ENCODE measurements around the gene CEP63. TPM values are rescaled to one million over a fixed set of nuclear protein-coding genes. Genes with fewer than 3 reads are reported as not detected.

The CEP63 gene
- total and polyA plus RNA-seq, 2 of the 8 experiments (the other 6 are each of a cell fraction or from before 2014, with no cell fraction given) = 5.3 to 18.2 TPM

DNA sequence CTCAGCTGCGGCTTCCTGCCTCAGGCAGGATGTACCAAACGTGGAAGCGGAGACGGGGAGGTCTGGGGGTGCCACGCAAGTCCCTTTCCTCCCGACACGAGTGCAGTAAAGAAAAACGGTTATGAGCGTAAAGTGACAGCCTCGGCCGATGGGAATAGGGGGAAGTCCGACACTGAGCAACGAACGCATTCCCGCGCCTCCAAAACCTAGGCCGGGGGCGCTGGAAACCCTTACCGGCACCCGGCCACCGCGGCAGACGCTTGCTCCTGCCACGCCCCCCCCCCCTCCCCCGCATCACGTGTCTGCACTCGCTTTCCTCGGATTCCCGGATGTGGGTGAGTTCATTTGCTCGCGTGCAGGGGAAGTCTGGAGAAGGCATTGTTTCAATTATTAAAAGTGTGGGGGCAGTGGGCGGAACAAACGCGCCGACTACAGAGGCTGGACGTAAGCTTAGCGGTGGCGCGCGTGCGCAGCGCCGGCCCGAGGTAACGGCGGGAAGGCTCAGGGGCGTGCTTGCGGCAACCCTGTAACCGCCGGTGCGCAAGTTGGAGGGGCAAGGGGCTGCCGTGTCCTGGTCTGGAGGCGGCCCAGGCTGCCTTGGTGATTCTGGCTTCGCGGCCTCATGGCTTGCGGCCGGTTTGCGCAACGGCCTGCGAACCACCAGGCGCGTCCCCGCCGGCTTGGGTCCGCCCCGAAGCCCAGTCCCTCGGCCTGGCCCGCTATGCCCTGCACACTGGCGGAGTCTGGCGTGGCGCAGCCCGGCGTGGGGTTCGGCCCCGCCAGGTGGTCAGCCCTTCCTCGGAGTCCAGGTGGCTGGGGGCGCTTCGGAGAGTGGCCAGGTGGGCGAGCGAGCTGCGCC is at the start of gene CEP63, which contains the start of gene ANAPC13 (continued):
- peak; percentile 73 for TF ChIP-seq NRF1 (IDR thresholded peaks at IDR 0.05; ENCODE audit: low read depth, low read length)
- TF ChIP-seq BACH1 (IDR thresholded peaks at IDR 0.05; ENCODE audit: low read length) = peak; percentile 17; the same call in 1 of the 2 replicates
- no peak for TF ChIP-seq SIRT6 (IDR thresholded peaks at IDR 0.05; ENCODE audit: low read length)
- no peak for TF ChIP-seq RAD21 (IDR thresholded peaks at IDR 0.05 in 1 of 2, conservative IDR thresholded peaks at IDR 0.05 in 1 of 2; ENCODE audit: low read depth in 2 of 2, low read length in 2 of 2)
- TF ChIP-seq SIX5 (IDR thresholded peaks at IDR 0.05; ENCODE audit: low read depth, low read length) = no peak; the same call in 1 of the 2 replicates
- TF ChIP-seq BCL11A (IDR thresholded peaks at IDR 0.05; ENCODE audit: low read depth in 2 of 2, low read length in 2 of 2) = no peak
- no peak for TF ChIP-seq TCF12 (IDR thresholded peaks at IDR 0.05; ENCODE audit: low read depth, low read length)
- no peak for TF ChIP-seq CHD2 (IDR thresholded peaks at IDR 0.05; ENCODE audit: low read length)
- no peak for TF ChIP-seq SRF (IDR thresholded peaks at IDR 0.05; ENCODE audit: low read depth, low read length)
- TF ChIP-seq PHF8 (conservative IDR thresholded peaks at IDR 0.05; ENCODE audit: low read depth, low read length) = peak; percentile 93
- TF ChIP-seq RXRA (IDR thresholded peaks at IDR 0.05; ENCODE audit: insufficient read depth, low read depth, low read length) = no peak
- TF ChIP-seq ASH2L (IDR thresholded peaks at IDR 0.05; ENCODE audit: low read length) = peak; percentile 91
- TF ChIP-seq SUZ12 (IDR thresholded peaks at IDR 0.05; ENCODE audit: low read length) = no peak
- TF ChIP-seq, protein P1, sequence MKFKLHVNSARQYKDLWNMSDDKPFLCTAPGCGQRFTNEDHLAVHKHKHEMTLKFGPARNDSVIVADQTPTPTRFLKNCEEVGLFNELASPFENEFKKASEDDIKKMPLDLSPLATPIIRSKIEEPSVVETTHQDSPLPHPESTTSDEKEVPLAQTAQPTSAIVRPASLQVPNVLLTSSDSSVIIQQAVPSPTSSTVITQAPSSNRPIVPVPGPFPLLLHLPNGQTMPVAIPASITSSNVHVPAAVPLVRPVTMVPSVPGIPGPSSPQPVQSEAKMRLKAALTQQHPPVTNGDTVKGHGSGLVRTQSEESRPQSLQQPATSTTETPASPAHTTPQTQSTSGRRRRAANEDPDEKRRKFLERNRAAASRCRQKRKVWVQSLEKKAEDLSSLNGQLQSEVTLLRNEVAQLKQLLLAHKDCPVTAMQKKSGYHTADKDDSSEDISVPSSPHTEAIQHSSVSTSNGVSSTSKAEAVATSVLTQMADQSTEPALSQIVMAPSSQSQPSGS (IDR thresholded peaks at IDR 0.05; ENCODE audit: low read length) = peak; percentile 49; the same call in 1 of the 2 replicates
- peak; percentile 50; the same call in 1 of the 2 replicates for TF ChIP-seq MAX (IDR thresholded peaks at IDR 0.05)

Measured in H1 (cell line).